Measurements from ENCODE around the gene CDC5L.

Gene CDC5L

DNA sequence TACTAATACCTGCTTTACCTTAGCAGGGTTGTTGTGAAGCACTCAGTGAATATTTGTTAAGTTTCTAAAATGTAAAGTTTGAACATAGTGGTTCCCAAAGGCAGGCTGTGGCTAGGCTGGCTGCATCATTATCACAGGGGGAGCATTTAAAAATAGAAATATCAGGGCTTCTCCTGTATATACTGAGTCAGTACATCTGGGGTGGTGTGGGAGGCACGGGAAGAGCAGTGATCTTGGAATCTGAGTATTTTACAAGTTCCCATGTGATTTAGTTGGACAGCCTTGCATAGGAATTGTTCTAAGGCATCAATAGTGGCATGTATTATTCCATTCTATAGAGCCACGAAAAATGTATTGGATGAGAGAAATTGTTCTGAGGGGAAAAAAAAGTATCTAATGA is 8.0 kb downstream of the CDC5L start:
- H3K9me3 ChIP-seq (ENCODE audit: control insufficient read depth, low read length): no peaks in the 10 kb centered on the region
- no peak overlapping the region for H3K4me2 ChIP-seq (ENCODE audit: low read length)
- no peak overlapping the region for H2AFZ ChIP-seq
- H3K9ac ChIP-seq: no peak overlapping the region
- H3K27me3 ChIP-seq (ENCODE audit: control insufficient read depth, insufficient read depth, low read length): no peaks in the 10 kb centered on the region
- H3K4me1 ChIP-seq: no peaks in the 10 kb centered on the region
- H3K27ac ChIP-seq: no peak overlapping the region
- no peak overlapping the region for H3K4me3 ChIP-seq (ENCODE audit: low read depth, low read length)
- TF ChIP-seq, protein P1, sequence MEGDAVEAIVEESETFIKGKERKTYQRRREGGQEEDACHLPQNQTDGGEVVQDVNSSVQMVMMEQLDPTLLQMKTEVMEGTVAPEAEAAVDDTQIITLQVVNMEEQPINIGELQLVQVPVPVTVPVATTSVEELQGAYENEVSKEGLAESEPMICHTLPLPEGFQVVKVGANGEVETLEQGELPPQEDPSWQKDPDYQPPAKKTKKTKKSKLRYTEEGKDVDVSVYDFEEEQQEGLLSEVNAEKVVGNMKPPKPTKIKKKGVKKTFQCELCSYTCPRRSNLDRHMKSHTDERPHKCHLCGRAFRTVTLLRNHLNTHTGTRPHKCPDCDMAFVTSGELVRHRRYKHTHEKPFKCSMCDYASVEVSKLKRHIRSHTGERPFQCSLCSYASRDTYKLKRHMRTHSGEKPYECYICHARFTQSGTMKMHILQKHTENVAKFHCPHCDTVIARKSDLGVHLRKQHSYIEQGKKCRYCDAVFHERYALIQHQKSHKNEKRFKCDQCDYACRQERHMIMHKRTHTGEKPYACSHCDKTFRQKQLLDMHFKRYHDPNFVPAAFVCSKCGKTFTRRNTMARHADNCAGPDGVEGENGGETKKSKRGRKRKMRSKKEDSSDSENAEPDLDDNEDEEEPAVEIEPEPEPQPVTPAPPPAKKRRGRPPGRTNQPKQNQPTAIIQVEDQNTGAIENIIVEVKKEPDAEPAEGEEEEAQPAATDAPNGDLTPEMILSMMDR (IDR thresholded peaks at IDR 0.05): no peak
- H3K36me3 ChIP-seq (ENCODE audit: control insufficient read depth, insufficient read depth, low read length): no peaks in the 10 kb centered on the region
- H3K79me2 ChIP-seq: peaks cover 25% of the 10 kb centered on the region

DNA sequence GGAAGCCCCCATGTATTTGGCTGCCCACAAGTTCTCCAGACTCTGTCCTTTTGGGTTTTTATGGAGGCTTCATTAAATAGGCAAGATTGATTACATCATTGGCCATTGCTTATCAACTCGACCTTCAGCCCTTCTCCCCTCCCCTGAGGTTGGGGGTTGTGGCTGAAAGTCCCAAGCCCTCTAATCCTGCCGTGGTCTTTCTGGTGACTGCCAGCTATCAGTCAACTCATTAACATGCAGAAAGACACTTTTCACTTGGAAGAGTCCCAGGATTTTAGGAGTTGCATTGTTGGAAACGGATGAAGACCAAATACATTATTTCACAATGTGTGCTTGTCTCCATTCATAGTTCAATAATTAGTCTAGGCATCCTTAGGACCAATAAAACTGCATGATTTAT is 9.5 kb downstream of the CDC5L start:
- H3K27me3 ChIP-seq (ENCODE audit: control insufficient read depth, insufficient read depth, low read length): no peaks in the 10 kb centered on the region
- no peak overlapping the region for H3K27ac ChIP-seq
- no peak overlapping the region for H3K4me3 ChIP-seq (ENCODE audit: low read depth, low read length)
- H2AFZ ChIP-seq: no peak overlapping the region
- TF ChIP-seq, protein P1 (IDR thresholded peaks at IDR 0.05): no peak
- no peaks in the 10 kb centered on the region for H3K36me3 ChIP-seq (ENCODE audit: control insufficient read depth, insufficient read depth, low read length)
- H3K9ac ChIP-seq: no peak overlapping the region
- no peaks in the 10 kb centered on the region for H3K4me1 ChIP-seq
- peaks cover 17% of the 10 kb centered on the region for H3K79me2 ChIP-seq
- H3K9me3 ChIP-seq (ENCODE audit: control insufficient read depth, low read length): no peaks in the 10 kb centered on the region
- H3K4me2 ChIP-seq (ENCODE audit: low read length): no peak overlapping the region

DNA sequence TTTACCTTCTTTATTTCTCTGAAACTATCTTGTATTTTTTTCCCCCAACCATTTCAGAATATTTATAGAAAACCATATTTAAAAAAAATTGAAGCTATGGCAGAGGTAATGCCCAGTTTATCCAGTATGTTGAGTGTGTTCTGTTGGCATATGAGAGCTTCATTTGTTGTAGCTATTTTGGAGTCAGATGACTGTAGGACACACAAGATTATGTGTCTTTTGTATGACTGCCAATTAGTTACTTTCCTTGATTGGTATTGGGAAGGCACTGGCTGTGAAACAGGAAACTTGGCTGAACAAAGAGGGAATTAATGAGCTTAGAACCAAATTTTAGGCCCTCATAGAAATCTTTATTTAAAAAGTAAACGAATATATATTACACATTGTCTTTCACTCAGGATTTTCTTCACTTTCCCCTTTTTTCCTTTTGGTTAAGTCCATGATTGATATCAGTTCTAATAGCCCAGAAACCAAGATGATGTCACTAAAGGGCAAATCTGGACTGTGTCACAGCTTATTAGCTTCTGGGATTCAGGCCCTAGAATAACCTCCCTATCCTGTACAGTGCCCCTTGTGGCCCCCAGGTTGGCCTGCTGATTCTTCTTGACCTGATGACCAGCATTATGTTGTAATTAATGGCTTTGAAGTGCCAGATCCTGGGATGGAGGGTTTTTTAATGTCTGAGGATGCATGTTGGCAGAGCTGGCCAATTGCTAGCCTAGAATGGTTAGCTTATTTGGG is 10.1 kb downstream of the CDC5L start:
- H3K79me2 ChIP-seq: peaks cover 16% of the 10 kb centered on the region
- TF ChIP-seq, protein P1 (IDR thresholded peaks at IDR 0.05): no peak
- no peaks in the 10 kb centered on the region for H3K4me1 ChIP-seq
- H3K27ac ChIP-seq: no peak overlapping the region
- H3K9me3 ChIP-seq (ENCODE audit: control insufficient read depth, low read length): no peaks in the 10 kb centered on the region
- H3K9ac ChIP-seq: no peak overlapping the region
- H3K4me3 ChIP-seq (ENCODE audit: low read depth, low read length): no peak overlapping the region
- no peaks in the 10 kb centered on the region for H3K27me3 ChIP-seq (ENCODE audit: control insufficient read depth, insufficient read depth, low read length)
- H2AFZ ChIP-seq: no peak overlapping the region
- H3K36me3 ChIP-seq (ENCODE audit: control insufficient read depth, insufficient read depth, low read length): no peaks in the 10 kb centered on the region
- H3K4me2 ChIP-seq (ENCODE audit: low read length): no peak overlapping the region

DNA sequence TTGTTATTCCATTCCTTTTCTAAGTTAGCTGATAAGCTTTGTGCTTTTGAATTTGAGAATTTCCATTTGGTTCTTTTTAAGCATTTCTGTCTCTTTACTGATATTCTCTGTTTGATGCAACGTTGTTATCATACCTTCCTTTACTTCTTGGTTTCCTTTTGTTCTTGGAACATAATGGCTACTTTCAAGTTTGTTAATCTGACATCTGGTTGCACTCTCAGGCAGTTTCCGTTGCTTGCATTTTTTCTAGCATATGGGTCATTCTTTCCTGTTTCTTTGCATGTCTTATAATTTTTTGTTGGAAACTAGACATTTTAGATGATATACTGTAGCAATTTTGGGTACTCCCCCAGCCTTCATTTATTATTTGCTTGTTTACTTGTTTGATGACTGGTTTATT is 12.5 kb downstream of the CDC5L start:
- Histone ChIP-seq H3K9me3 (ENCODE audit: control insufficient read depth, low read length) (no peaks in the 10 kb centered on the region), H3K4me1 (no peaks in the 10 kb centered on the region), H2AFZ (no peak overlapping the region), H3K27ac (no peak overlapping the region), H3K4me2 (ENCODE audit: low read length) (no peak overlapping the region), H3K79me2 (peaks cover 4% of the 10 kb centered on the region), H3K36me3 (ENCODE audit: control insufficient read depth, insufficient read depth, low read length) (no peaks in the 10 kb centered on the region), H3K4me3 (ENCODE audit: low read depth, low read length) (no peak overlapping the region), H3K9ac (no peak overlapping the region), H3K27me3 (ENCODE audit: control insufficient read depth, insufficient read depth, low read length) (no peaks in the 10 kb centered on the region)
- TF ChIP-seq, protein P1 (IDR thresholded peaks at IDR 0.05): no peak

DNA sequence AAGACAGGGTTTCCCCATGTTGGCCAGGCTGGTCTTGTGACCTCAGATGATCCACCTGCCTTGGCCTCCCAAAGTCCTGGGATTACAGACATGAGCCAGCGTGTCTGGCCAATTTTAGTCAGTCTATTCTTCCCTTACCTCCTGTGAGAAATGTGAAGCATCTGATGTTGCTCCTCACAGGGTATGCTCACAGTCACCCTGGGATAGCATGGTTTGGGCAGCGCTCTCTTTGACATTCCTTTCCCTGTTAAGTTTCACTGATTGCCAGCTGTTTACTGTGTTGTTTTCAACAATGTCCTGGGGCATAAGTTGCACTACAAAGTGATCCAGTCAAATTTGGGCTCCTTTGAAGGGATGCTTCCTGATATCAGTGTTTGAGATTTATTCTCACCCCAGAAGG is 13.1 kb downstream of the CDC5L start:
- no peak overlapping the region for H3K4me3 ChIP-seq (ENCODE audit: low read depth, low read length)
- no peaks in the 10 kb centered on the region for H3K9me3 ChIP-seq (ENCODE audit: control insufficient read depth, low read length)
- no peak overlapping the region for H3K9ac ChIP-seq
- no peak overlapping the region for H3K27ac ChIP-seq
- peaks cover 4% of the 10 kb centered on the region for H3K79me2 ChIP-seq
- H3K4me1 ChIP-seq: no peaks in the 10 kb centered on the region
- no peaks in the 10 kb centered on the region for H3K27me3 ChIP-seq (ENCODE audit: control insufficient read depth, insufficient read depth, low read length)
- H3K36me3 ChIP-seq (ENCODE audit: control insufficient read depth, insufficient read depth, low read length): no peaks in the 10 kb centered on the region
- TF ChIP-seq, protein P1 (IDR thresholded peaks at IDR 0.05): no peak
- no peak overlapping the region for H3K4me2 ChIP-seq (ENCODE audit: low read length)
- H2AFZ ChIP-seq: no peak overlapping the region

Data from parathyroid adenoma (tissue), 2 donors.